RKO (cell line): ENCODE results near the gene ZNF200.
A peak's percentile ranks its signal among the peaks of the same experiment; 100 is the strongest.
"Not testable (repeated sequence)": the region's sequence is repeated elsewhere in the genome, so short reads cannot be mapped to it uniquely, and the experiment has no call there.

Experiments
- DNase-seq: peaks from one replicate; pipeline ENCODE4 v3.0.0-alpha.2; 2016; ENCODE audit warnings: low spot score

Gene ZNF200

DNA sequence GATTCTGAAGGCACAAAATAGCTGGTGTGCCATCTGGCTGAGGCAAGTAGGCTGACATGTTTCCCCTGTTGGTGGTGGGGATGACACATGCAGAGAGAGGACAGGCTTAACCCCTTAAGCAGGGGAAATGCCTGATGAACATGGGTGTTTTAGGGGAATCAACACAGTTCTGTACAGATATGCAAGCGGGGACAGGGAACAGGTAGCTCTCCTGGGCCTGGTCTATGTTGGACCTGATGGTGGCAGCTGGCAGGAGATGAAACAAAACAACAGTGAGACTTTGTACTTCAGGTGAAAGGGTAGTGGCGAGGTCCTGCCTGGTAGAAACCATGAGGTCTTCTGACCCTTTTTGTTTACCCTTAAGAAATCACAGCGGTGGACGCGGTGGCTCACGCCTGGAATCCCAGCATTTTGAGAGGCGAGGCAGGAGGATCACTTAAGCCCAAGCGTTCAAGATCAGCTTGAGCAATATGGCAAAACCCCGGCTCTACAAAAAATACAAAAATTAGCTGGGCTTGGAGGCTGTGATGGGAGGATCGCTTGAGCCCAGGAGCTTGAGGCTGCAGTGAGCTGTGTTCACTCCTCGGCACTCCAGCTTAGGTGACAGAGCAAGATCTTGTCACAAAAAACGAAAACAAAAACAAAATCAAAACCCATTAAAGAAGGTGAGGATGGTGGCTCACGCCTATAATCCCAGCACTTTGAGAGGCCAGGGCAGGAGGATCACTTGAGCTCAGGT, 36.5 kb downstream of the ZNF200 start:
- DNase-seq: peak; percentile 34

- not testable (repeated sequence) for DNase-seq
These were observed 37.1 kb downstream of the ZNF200 start for GRCh38 chr16:3197694-3198333.

GRCh38 chr16:3195975-3196374, 39.0 kb downstream of the ZNF200 start:
- DNase-seq: no peak

DNA sequence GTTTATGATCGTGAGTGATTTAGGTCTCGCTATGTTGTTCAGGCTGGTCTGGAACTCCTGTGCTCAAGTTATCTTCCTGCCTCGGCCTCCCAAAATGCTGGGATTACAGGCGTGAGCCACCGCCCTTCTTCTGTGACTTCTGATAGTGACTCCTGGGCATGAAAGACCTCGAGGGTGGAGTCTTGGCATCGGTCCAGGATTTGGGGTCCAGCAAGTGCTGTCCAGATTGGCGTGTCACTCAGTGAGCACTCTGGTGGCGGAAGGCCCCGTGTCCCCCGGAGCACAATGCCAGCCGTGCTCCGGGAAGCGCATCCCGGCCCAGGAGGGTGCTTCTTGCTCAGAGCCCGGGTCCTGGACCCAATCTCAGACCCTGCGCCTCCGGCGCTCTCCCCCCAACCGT, 40.2 kb downstream of the ZNF200 start:
- DNase-seq: no peak

- no peak for DNase-seq
These were observed 41.4 kb downstream of the ZNF200 start for GRCh38 chr16:3193221-3194212.

DNA sequence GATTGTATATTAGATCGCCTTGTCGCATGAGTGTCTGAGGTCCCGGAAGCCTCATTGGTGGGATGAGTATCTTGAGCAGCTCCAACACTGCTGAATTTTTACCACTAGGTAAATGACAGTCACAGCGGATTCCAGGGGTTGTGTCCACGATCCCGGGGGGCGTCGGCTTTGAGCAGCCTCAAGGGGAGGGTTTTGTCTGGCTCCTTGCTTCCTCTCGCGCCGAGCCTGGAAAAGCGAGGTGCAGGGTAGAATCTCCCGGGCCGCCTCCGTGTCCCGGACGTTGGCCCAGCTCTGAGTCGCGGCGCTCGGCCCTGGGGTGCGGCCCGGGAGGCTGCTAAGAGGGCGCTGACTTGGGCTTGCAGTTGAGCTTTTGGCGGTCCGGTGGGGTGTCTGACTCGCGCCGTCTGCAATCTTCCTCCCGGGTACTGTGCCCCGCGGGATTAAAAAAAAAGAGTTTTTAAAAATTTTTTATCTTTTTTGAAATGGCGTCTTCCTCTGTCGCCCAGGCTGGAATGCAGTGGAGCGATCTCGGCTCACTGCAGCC, 42.4 kb downstream of the ZNF200 start:
- DNase-seq: no peak

- DNase-seq: no peak
These were observed 44.0 kb downstream of the ZNF200 start for GRCh38 chr16:3190949-3191353.

DNA sequence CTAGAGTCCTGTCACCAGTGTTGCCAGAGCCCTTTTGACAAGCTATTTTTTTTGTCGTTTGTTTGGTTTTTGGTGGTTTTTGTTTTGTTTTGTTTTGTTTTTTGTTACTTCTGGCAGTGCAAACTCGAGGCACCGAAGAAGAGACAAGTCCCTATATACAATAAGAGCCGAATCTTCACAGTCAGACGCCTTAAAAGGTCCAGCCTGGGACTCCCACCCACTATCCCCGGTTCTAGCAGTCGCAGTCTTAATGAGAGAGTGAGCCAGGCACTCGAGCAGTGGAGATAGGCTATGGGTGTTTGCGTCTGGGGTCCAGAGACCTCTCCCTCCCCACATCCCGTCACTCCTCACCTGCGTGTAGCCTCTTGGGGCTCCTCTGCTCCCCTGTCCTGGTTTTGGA, 45.1 kb downstream of the ZNF200 start:
- DNase-seq: no peak

DNA sequence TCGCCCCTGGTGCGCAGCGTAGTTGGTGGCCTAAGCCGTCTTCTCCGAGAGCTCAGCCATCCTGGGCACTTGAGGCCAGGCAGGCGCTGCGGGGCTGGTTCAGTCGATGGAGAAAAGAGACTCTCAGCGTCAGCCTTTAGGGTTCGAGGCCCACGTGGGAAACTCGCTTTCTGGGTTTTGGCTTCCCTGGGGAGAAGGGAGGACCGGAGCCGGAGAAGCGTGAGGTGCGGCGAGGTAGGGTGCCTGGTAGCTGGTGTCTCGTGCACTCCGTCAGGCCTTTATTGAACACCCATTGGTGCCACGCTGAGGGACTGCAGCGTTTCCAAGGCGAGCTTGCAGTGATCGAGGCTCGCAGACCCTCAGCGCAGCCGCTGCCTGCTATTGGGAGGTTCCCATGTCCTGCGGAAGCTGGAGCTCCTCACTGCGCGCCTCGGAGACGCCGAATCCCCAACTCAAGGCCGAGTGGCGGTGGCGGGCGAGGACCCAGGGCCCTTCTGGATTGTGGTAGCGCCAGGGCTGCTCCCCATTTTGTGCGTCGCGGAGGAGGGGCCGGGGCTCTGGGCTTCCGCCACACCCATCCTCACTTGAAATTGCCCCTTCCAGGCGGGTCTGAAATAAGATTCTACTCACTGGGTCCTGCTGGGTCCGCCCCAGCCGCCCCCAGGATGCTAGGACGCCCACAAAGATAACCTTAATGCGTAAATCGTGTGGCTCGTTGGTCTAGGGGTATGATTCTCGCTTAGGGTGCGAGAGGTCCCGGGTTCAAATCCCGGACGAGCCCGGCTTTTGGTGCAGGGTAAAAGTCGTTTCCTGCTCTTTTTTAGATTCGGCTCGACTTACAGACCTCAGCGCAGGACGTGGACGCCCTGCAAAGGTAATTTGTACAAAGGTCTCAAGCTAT, 45.8 kb downstream of the ZNF200 start:
- no peak for DNase-seq

DNA sequence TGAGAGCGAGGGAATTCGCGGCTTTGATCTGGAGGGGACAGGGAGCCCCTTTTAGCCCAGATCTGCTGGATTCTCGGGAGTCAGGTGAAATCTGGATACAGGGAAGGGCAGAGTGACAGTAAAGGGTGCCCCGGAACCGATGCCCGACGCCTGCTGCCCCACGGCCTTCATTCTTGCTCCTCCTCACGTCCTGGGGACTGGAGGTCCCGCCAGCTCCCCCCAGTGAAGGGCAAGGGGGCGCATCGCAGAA, 46.4 kb downstream of the ZNF200 start:
- no peak for DNase-seq

GRCh38 chr16:3187798-3188674, 46.9 kb downstream of the ZNF200 start, which contains the start of gene OR1F1:
TSS of gene OR1F1 (plus strand) at chr16:3188204.
- DNase-seq: peak; percentile 59

DNA sequence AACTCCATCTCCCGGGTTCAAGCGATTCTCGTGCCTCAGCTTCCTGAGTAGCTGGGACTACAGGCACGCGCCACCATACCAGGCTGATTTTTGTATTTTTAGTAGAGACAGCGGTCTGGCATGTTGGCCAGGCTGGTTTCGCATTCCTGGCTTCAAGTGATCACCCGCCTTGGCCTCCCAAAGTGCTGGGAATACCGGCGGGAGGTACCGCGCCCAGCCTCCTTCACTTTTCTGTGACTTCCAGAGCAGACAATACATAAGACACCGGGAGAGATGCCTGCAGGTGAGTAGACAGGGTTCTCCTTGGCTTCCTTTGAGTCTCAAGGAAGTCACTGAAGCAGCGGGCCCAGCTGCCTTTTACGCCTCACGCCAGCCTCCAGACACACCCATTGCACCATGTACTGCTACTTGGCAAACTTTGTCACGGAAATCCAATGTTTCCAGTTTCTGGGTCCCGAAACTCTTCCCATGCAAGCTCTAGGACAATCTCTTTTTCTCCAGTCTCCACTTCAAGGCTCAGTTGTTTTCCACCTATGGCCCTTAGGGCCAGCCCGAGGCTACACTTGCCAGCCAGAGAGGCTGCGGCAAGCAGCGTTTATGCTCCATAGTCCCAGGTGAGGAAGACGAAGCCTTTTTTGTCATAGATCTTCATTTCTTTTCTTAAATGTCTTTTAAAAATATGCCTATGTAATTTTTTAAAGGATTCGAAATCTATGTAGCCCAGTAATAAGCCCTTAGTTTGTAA, 47.8 kb downstream of the ZNF200 start:
- no peak for DNase-seq

DNA sequence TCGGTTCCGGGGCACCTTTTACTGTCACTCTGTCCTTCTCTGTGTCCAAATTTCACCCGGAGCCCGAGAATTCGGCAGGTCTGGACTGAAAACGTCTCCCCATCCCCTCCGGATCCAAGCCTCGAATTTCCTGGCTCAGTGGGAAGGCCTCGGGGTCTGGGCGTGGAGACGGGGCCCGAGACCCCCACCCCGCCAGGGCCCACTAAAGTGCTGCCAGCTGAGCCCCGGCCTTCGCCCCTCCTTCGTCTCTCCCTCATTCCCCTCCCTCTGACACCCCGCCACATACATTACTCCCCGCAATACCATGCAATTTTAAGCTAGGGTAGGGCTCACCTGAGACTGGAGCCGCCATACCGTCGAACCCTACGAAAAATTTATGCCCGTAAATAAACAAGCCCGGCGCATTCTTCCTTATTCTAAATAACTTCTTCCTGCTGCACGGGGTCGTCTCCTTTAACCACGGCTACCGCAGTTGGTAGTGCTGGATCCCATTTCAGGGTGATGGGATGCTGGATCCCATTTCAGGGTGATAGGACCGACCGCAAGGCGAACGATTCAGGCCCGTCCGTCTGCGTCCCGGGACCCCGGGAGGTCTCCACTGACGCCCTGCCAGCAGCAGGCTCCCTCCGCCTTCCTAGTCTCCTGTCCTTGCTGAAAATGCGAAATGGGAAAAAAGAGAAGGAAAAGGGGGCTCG, 51.4 kb downstream of the ZNF200 start:
- DNase-seq: no peak

GRCh38 chr16:3182608-3183444, 52.1 kb downstream of the ZNF200 start:
- no peak for DNase-seq

GRCh38 chr16:3182293-3182607, 52.7 kb downstream of the ZNF200 start:
- not testable (repeated sequence) for DNase-seq

DNA sequence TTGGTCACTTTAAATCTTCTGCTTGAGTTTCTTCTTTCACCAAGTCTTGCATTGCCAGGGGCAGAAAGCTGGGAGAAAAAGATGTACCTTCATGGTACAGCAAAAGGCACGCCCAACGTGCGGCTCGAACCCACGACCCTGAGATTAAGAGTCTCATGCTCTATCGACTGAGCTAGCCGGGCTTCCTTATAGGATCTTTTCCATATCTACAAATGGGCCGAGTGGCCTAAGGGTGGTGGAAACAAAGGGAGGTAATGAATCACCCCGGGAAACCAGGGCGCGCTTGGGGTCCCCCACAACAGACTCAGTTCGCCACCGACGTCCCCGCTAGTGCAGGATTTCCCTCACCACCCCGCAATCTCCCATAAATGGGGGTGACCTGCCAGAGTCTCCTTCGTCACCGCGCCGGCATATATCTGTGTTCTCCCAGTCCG, 54.5 kb downstream of the ZNF200 start:
- DNase-seq: no peak

GRCh38 chr16:3179651-3180050, 55.3 kb downstream of the ZNF200 start:
- no peak for DNase-seq
